Testis (tissue), 3 donors: ENCODE measurements around the gene BCOR. TPM values are rescaled to one million over a fixed set of nuclear protein-coding genes. Genes with fewer than 3 reads are reported as not detected.

Source experiments
- DNase-seq: peaks from one replicate; pipeline ENCODE4 v3.0.0-alpha.2; 2019
- H3K27ac ChIP-seq, 2 donors: fragments of 200-600 bp; sonication (generic); one replicate each; pipeline ENCODE4 v1.5.1; 2019
- H3K27me3 ChIP-seq: fragments of 200-600 bp; sonication (generic); one replicate; pipeline ENCODE4 v1.5.1; 2019
- H3K36me3 ChIP-seq: fragments of 200-600 bp; sonication (generic); one replicate; pipeline ENCODE4 v1.5.1; 2017; ENCODE audit warnings: low read depth; ENCODE audit errors: missing control alignments
- H3K4me1 ChIP-seq: fragments of 200-600 bp; sonication (generic); one replicate; pipeline ENCODE4 v1.5.1; 2019
- H3K4me3 ChIP-seq, 2 donors: fragments of 200-600 bp; sonication (generic); one replicate each; pipeline ENCODE4 v1.5.1; 2017 to 2019
- H3K9me3 ChIP-seq: fragments of 200-600 bp; sonication (generic); one replicate; pipeline ENCODE4 v1.5.1; 2017
- POLR2A ChIP-seq: fragments of 450-650 bp; IDR thresholded peaks from one replicate; pipeline ENCODE4 v1.6.1; 2017; ENCODE audit warnings: antibody characterized with exemption, mild to moderate bottlenecking, moderate library complexity
- WGBS, 2 donors: methylation state at CpG; one replicate each; pipeline ENCODE4 v1.1.5; 2018; 5-methylcytosine and 5-hydroxymethylcytosine counted together
- intact Hi-C: fragments of 100-400 bp; cut with DNase I; formaldehyde crosslinking; loops from one replicate; pipeline ENCODE4 v1.15.1; 2023; ENCODE audit warnings: low total_unique reads
- polyA plus RNA-seq: library from polyadenylated mRNA; stranded (reverse); fragments of 350-450 nt; fragmentation: Illumina TruSeq; extraction: RNeasy Lipid Tissue Mini Kit (QIAGEN cat#74804); gene quantifications from one replicate; pipeline ENCODE4 v1.2.3, GENCODE V29; 2014; ENCODE audit warnings: low read depth, low replicate concordance; ENCODE audit not compliant: insufficient read depth
- total RNA-seq, 2 donors: library from RNA; depleted of rRNA; stranded (reverse); fragments of >200 nt; gene quantifications; one replicate each; pipeline ENCODE4 v1.2.3, GENCODE V29; 2016
- TF ChIP-seq, protein P1 (sequence below), 3 experiments: fragments of 450-650 bp in 2 of 3; fragments of 200-600 bp in 1 of 3; sonication (generic) in 1 of 3; IDR thresholded peaks; one replicate each; pipeline ENCODE4 v1.5.1; 2016 to 2019; ENCODE audit warnings: antibody characterized with exemption in 3 of 3, mild to moderate bottlenecking in 2 of 3, moderate library complexity in 1 of 3

BCOR gene
- total and polyA plus RNA-seq, 3 donors from 2014 or later, result 26.4 to 69.6 (median 46.8) TPM

DNA sequence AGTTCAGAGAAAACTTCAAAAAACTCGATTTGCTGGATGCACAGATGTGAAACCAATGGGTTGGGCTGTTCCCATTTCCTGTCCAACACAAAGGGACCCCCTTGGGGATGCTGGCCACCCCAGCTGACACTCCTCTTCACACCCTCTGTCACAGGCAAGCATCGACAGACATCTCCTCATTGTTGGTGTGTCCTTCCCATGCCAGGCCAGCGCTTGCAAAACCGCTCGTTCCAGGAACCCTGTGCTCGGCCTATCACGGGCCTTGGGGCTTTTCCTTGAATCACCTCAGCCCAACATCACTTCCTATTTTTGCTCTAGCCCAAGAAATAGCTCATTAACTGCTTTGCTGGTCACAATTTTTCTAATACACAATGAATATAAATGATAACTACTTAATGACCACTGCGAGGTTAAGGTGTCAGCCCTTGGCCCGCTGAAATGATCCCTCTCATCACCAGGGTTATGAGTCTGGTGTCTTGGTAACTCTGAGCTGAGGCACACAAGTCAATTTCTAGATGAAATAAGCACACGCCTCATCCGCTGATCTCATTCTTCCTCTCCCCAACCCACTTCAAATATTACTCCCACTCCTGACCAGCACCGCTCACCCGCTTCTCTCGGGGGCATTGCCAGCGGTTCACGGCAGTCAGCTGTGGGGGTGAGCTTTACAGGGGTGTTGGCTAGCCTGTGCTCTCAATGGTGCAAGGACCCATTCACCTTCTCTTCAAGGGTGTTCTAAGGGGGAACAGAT is 32.3 kb downstream of the BCOR start:
- 86 to 87% methylated on average over 15 to 16 of the region's 16 CpGs for WGBS, 2 donors
- Histone ChIP-seq H3K4me1 (no peaks in the 10 kb centered on the region), H3K27ac (no peak overlapping the region), H3K9me3 (no peaks in the 10 kb centered on the region), H3K27me3 (no peaks in the 10 kb centered on the region), H3K4me3 (no peak overlapping the region), H3K36me3 (no peaks in the 10 kb centered on the region)
- no peak for TF ChIP-seq POLR2A
- TF ChIP-seq, protein P1, sequence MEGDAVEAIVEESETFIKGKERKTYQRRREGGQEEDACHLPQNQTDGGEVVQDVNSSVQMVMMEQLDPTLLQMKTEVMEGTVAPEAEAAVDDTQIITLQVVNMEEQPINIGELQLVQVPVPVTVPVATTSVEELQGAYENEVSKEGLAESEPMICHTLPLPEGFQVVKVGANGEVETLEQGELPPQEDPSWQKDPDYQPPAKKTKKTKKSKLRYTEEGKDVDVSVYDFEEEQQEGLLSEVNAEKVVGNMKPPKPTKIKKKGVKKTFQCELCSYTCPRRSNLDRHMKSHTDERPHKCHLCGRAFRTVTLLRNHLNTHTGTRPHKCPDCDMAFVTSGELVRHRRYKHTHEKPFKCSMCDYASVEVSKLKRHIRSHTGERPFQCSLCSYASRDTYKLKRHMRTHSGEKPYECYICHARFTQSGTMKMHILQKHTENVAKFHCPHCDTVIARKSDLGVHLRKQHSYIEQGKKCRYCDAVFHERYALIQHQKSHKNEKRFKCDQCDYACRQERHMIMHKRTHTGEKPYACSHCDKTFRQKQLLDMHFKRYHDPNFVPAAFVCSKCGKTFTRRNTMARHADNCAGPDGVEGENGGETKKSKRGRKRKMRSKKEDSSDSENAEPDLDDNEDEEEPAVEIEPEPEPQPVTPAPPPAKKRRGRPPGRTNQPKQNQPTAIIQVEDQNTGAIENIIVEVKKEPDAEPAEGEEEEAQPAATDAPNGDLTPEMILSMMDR (IDR thresholded peaks at IDR 0.05), result no peak
- intact Hi-C loops, result no loop called here
- DNase-seq, result no peak

DNA sequence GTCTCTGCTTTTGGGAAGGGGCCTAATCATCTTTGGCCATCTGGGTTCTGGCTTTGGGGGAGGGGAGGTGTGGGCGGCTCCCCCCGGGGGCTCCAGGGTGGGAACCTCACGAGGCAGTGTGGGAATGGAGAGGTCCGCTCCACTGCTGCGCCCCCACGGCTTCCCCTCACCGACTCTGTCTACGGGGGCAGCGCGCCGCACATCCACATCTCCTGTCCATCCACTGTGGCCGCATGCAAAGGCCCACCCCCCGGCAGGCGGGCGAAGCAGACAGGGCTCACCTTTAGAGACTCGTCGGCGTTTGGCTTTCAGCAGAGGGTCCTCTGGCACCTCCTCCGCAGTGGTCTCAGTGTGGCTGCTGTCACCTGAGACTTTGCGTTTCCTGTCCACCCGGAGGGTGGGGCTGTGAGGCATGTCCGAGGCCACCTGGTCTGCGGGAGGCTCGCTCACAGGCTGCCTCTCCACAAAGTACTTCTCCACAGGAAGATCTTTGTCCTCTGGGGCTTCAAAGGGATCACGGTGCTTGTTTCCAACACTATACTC is 33.6 kb downstream of the BCOR start:
- H3K27ac ChIP-seq, result no peak overlapping the region
- intact Hi-C loops, result no loop called here
- no peak for TF ChIP-seq POLR2A
- TF ChIP-seq, protein P1 (IDR thresholded peaks at IDR 0.05), result no peak
- H3K27me3 ChIP-seq, result no peaks in the 10 kb centered on the region
- no peaks in the 10 kb centered on the region for H3K4me1 ChIP-seq
- H3K9me3 ChIP-seq, result no peaks in the 10 kb centered on the region
- 89% methylated on average over 18 of the region's 25 CpGs; no CpG with 5 or more reads in 1 of the 2 donors for WGBS, 2 donors
- H3K36me3 ChIP-seq, result no peaks in the 10 kb centered on the region
- no peak for DNase-seq
- H3K4me3 ChIP-seq, result no peak overlapping the region

DNA sequence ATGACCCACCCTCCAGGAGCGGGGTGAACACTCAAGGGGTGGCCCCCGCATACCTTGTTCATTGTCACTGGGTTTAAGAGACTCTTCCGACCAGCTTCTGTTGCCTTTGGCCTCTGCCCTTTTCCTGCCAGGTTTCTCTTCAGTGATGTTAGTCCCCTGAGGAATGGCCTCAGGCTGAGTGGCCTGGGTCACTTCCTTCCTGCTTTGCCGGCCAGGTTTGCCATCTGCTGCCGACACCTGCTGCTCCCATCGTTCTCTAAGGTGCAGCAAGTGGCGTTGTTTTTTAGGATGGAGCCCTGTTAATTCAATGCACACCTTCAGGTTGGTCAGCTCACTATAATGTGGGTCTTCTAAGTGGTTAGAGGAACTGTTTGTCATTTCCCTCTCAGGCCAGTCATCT is 34.2 kb downstream of the BCOR start:
- Histone ChIP-seq H3K4me3 (no peak overlapping the region), H3K36me3 (no peaks in the 10 kb centered on the region), H3K27me3 (no peaks in the 10 kb centered on the region), H3K27ac (no peak overlapping the region), H3K9me3 (no peaks in the 10 kb centered on the region), H3K4me1 (no peaks in the 10 kb centered on the region)
- intact Hi-C loops, result no loop called here
- WGBS, 2 donors, result 71 to 82% methylated on average over 3 to 7 of the region's 7 CpGs
- no peak for TF ChIP-seq POLR2A
- TF ChIP-seq, protein P1 (IDR thresholded peaks at IDR 0.05), result no peak
- DNase-seq, result no peak

DNA sequence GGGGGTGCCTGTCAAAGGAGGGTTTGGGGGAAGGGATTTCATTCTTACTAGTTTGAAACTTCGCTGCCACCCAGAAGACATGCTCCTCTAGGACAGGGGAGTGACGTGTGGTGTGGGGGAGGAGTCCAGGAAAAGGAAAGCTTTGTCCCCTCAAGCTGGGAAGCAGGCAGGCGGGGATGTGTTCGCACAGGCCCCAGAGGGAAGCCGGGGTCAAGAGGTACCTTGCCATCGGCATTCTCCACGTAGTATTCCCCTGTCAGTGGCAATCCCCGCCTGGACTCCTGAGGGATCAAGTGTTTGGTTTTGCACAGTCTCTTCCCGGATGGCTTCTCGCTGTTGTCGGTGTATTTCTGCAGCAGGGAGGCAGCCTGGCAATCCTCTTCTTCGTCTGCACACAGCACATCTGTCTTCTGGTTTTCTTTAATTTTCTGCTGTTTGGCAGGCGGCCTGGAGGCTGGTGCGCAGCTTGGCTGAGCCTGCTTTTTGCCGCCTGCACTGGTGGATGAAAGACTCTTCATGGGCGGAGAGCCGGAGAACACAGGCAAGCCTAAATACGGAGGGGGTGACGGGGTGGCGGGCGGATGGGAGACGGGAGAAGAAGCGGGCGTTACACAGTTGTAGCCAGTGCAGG is 35.1 kb downstream of the BCOR start:
- Histone ChIP-seq H3K4me1 (no peaks in the 10 kb centered on the region), H3K27ac (no peak overlapping the region), H3K9me3 (no peaks in the 10 kb centered on the region), H3K36me3 (no peaks in the 10 kb centered on the region), H3K4me3 (no peak overlapping the region), H3K27me3 (no peaks in the 10 kb centered on the region)
- WGBS, 2 donors, result 65 to 68% methylated on average over 20 to 22 of the region's 24 CpGs
- DNase-seq, result peak; percentile 30
- intact Hi-C loops, result no loop called here
- TF ChIP-seq POLR2A, result no peak
- TF ChIP-seq, protein P1 (IDR thresholded peaks at IDR 0.05), result no peak
